ENCODE data around the gene GP5.

GP5 gene

DNA sequence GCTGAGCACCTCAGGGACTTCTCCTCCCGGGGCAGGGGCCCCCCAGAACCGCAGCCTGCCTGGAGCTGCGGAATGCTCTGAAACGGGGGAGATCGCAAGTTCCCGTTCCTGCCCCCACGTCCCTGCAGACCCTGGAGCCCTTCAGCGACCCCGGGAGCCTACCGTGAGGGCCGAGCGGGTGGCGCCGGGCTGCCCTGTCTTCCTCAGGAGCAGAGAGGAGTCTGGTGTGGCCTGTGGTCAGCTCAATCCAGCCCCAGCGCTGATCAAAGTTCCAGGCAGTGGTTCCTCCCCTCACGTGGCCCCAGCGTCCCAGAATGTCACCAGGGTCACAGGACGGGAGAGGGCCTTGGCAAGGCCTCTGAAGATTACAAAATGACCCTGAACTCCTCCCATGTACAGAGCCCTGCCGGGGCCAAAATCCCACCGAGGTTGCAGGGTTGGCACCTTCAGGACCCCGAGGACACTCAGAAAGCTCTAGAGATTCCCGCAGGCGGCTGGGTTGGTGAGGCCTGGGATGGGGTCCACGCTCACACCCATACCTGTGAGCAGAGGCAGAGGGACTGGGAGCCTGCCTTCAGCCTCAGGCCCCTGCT lies 47.9 kb downstream of the GP5 start, which contains the start of gene CPN2:
Gene CPN2, minus strand, starts transcription at position 249 of the 593 bp plus-strand sequence. CDS start 8,626 bp downstream, outside the sequence.
- in situ Hi-C loops (cut with MboI; ENCODE audit: low sequenced_read_pairs), result no loop called here

GRCh38 chr3:194350726-194351071 lies 48.4 kb downstream of the GP5 start:
- in situ Hi-C loops (cut with MboI; ENCODE audit: low sequenced_read_pairs), result no loop called here

DNA sequence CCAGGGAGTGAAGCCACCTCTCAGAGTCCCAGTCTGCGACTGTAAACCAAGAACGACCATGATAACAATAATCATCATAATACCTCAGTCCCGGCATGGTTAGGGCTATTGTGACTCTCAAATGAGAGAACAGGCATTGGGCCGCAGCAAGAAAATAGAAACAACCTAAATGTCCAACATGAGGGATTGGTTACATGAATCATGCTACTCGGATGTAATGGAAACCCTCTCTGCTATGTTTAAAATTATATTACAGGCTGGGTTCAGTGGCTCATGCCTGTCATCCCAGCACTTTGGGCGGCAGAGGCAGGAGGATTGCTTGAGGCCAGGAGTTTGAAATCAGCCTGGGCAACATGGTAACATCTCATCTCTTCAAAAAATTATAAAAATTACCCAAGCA lies 50.7 kb downstream of the GP5 start:
- in situ Hi-C loops (cut with MboI; ENCODE audit: low sequenced_read_pairs), result loop anchor here (25.0 kb wide), 1 partner anchor 239 kb away; no protein-coding TSS in a partner anchor

- in situ Hi-C loops (cut with MboI; ENCODE audit: low sequenced_read_pairs), result loop anchor here (25.0 kb wide), 1 partner anchor 241 kb away; no protein-coding TSS in a partner anchor
These were observed 52.4 kb downstream of the GP5 start for GRCh38 chr3:194346621-194347020.

DNA sequence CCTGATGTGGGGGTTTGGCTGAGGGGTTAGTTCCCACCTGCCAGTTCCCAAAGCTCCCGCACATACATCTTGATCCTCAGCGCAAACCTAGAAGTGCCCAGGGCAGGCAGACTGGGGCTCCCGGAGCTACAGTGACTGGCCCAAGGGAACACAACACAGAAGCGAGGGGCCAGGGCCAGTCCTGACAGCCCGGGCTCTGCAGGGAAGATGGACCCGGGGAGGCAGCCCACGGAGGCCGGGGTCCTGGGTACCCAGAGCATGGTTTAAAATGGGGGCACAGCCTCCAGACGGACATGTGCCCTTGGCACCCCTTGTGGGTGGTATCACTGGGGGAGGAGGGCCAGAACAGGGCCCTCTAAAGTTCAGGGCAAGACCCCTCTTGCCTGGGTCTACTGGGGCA lies 53.0 kb downstream of the GP5 start:
- in situ Hi-C loops (cut with MboI; ENCODE audit: low sequenced_read_pairs), result loop anchor here (25.0 kb wide), 1 partner anchor 241 kb away; no protein-coding TSS in a partner anchor
